H9 (cell line): ENCODE measurements around the gene TMED10. TPM values are rescaled to one million over a fixed set of nuclear protein-coding genes. Genes with fewer than 3 reads are reported as not detected.
A peak's percentile ranks its signal among the peaks of the same experiment; 100 is the strongest.

Experiments
- DNase-seq: peaks from one replicate; pipeline ENCODE4 v3.0.0-alpha.2; 2017
- H2AFZ ChIP-seq: one replicate; pipeline ENCODE4 v1.6.1; 2013; ENCODE audit warnings: mild to moderate bottlenecking, low read length, control low read depth, moderate library complexity
- H2AK5ac ChIP-seq: 2 replicates; pipeline ENCODE4 v1.6.1; 2013; ENCODE audit warnings: low read length, control low read depth, mixed read lengths; ENCODE audit not compliant: insufficient read length
- H2BK120ac ChIP-seq: one replicate; pipeline ENCODE4 v1.6.1; 2013; ENCODE audit warnings: low read depth, mild to moderate bottlenecking, low read length, control low read depth, inconsistent platforms; ENCODE audit not compliant: poor library complexity, severe bottlenecking
- H2BK12ac ChIP-seq: 2 replicates; pipeline ENCODE4 v1.6.1; 2013; ENCODE audit warnings: low read length, control low read depth, mixed read lengths, low read depth; ENCODE audit not compliant: insufficient read length
- H2BK15ac ChIP-seq: 2 replicates; pipeline ENCODE4 v1.6.1; 2013; ENCODE audit warnings: low read depth, low read length, control low read depth
- H2BK20ac ChIP-seq: one replicate; pipeline ENCODE4 v1.6.1; 2013; ENCODE audit warnings: low read depth, mild to moderate bottlenecking, low read length, control low read depth, inconsistent platforms; ENCODE audit not compliant: poor library complexity, severe bottlenecking
- H2BK5ac ChIP-seq: 2 replicates; pipeline ENCODE4 v1.6.1; 2013; ENCODE audit warnings: low read length, control low read depth, mixed read lengths; ENCODE audit not compliant: insufficient read length
- H3K14ac ChIP-seq: 2 replicates; pipeline ENCODE4 v1.6.1; 2013; ENCODE audit warnings: low read length, control low read depth; ENCODE audit not compliant: insufficient read depth
- H3K18ac ChIP-seq: 2 replicates; pipeline ENCODE4 v1.6.1; 2013; ENCODE audit warnings: low read depth, mild to moderate bottlenecking, mixed read lengths, low read length, control low read depth; ENCODE audit not compliant: insufficient read length
- H3K23ac ChIP-seq: 2 replicates; pipeline ENCODE4 v1.6.1; 2013; ENCODE audit warnings: low read length, control low read depth, mixed read lengths, low read depth; ENCODE audit not compliant: insufficient read length
- H3K23me2 ChIP-seq: 2 replicates; pipeline ENCODE4 v1.6.1; 2013; ENCODE audit warnings: low read depth, mild to moderate bottlenecking, mixed read lengths, low read length, control low read depth; ENCODE audit not compliant: insufficient read length, poor library complexity, severe bottlenecking
- H3K27ac ChIP-seq: 2 replicates; pipeline ENCODE4 v1.5.1; 2013; ENCODE audit warnings: low read length, control low read depth, mixed read lengths, low read depth; ENCODE audit not compliant: insufficient read length
- H3K27me3 ChIP-seq: 2 replicates; pipeline ENCODE4 v1.6.1; 2013; ENCODE audit warnings: low read length, control low read depth, inconsistent platforms; ENCODE audit not compliant: insufficient read depth
- H3K4ac ChIP-seq: 2 replicates; pipeline ENCODE4 v1.6.1; 2013; ENCODE audit warnings: low read depth, mild to moderate bottlenecking, control low read depth, inconsistent platforms, low read length, moderate library complexity
- H3K4me1 ChIP-seq: 2 replicates; pipeline ENCODE4 v1.6.1; 2013; ENCODE audit warnings: low read length, control low read depth, inconsistent platforms; ENCODE audit not compliant: insufficient read depth
- H3K4me2 ChIP-seq: 2 replicates; pipeline ENCODE4 v1.6.1; 2013; ENCODE audit warnings: low read length, control low read depth, mixed read lengths; ENCODE audit not compliant: insufficient read length, insufficient read depth
- H3K56ac ChIP-seq: 2 replicates; pipeline ENCODE4 v1.6.1; 2013; ENCODE audit warnings: low read depth, mild to moderate bottlenecking, mixed read lengths, low read length, control low read depth; ENCODE audit not compliant: insufficient read length
- H3K79me1 ChIP-seq: 2 replicates; pipeline ENCODE4 v1.6.1; 2013; ENCODE audit warnings: low read depth, mild to moderate bottlenecking, moderate library complexity, low read length, control low read depth, inconsistent platforms; ENCODE audit not compliant: insufficient read depth, poor library complexity, severe bottlenecking
- H3K79me2 ChIP-seq: 2 replicates; pipeline ENCODE4 v1.6.1; 2013; ENCODE audit warnings: low read length, control low read depth, inconsistent platforms; ENCODE audit not compliant: insufficient read depth
- H3K9ac ChIP-seq: 2 replicates; pipeline ENCODE4 v1.6.1; 2013; ENCODE audit warnings: low read length, control low read depth, mixed read lengths; ENCODE audit not compliant: insufficient read length; ENCODE audit errors: extremely low read depth
- H3K9me3 ChIP-seq: one replicate; pipeline ENCODE4 v1.6.1; 2013; ENCODE audit warnings: low read depth, low read length, inconsistent platforms; ENCODE audit not compliant: control insufficient read depth
- H3T11ph ChIP-seq: one replicate; pipeline ENCODE4 v1.6.1; 2013; ENCODE audit warnings: mild to moderate bottlenecking, low read length, control low read depth, inconsistent platforms
- H4K20me1 ChIP-seq: one replicate; pipeline ENCODE4 v1.6.1; 2013; ENCODE audit not compliant: control insufficient read depth, insufficient read length, insufficient read depth
- H4K5ac ChIP-seq: 2 replicates; pipeline ENCODE4 v1.6.1; 2013; ENCODE audit warnings: low read depth, mild to moderate bottlenecking, mixed read lengths, low read length, control low read depth; ENCODE audit not compliant: insufficient read length
- H4K8ac ChIP-seq: replicated peaks from 2 replicates; pipeline ENCODE4 v1.6.1; 2013; ENCODE audit warnings: low read length, control low read depth, mixed read lengths, low read depth; ENCODE audit not compliant: insufficient read length
- H4K91ac ChIP-seq: 2 replicates; pipeline ENCODE4 v1.6.1; 2013; ENCODE audit warnings: low read depth, mild to moderate bottlenecking, moderate library complexity, mixed read lengths, low read length, control low read depth; ENCODE audit not compliant: insufficient read length
- H3K27ac Mint-ChIP-seq, 3 experiments: 2 replicates in 2 of 3; 3 replicates in 1 of 3; pipeline ENCODE4 v1.8.0; 2020 to 2021; ENCODE audit warnings: mixed read lengths in 3 of 3, mild to moderate bottlenecking in 1 of 3, moderate library complexity in 1 of 3
- H3K27me3 Mint-ChIP-seq: 2 replicates; pipeline ENCODE4 v1.8.0; 2021; ENCODE audit warnings: low read depth, mild to moderate bottlenecking, moderate library complexity, mixed read lengths
- H3K36me3 Mint-ChIP-seq, 3 experiments: 2 replicates in 2 of 3; 3 replicates in 1 of 3; pipeline ENCODE4 v1.8.0; 2020 to 2021; ENCODE audit warnings: low read depth in 3 of 3, mixed read lengths in 3 of 3; ENCODE audit not compliant: insufficient read depth in 1 of 3
- H3K4me1 Mint-ChIP-seq, 2 experiments: 2 replicates each; pipeline ENCODE4 v1.8.0; 2020; ENCODE audit warnings: mixed read lengths in 2 of 2
- H3K4me3 Mint-ChIP-seq, 2 experiments: 2 replicates in 1 of 2; 3 replicates in 1 of 2; pipeline ENCODE4 v1.8.0; 2020 to 2021; ENCODE audit warnings: mild to moderate bottlenecking in 2 of 2, mixed read lengths in 2 of 2, moderate library complexity in 1 of 2
- H3K9me3 Mint-ChIP-seq, 2 experiments: 2 replicates in 1 of 2; 3 replicates in 1 of 2; pipeline ENCODE4 v1.8.0; 2020; ENCODE audit warnings: mild to moderate bottlenecking in 2 of 2, mixed read lengths in 2 of 2, moderate library complexity in 1 of 2
- WGBS: extraction: QIAGEN DNeasy Blood & Tissue Kit; methylation state at CpG from one replicate; pipeline ENCODE4 v1.1.7; 2013; ENCODE audit warnings: missing lambda C conversion rate, low lambda C conversion rate, mixed read lengths; ENCODE audit not compliant: insufficient read length; ENCODE audit errors: extremely low coverage; 5-methylcytosine and 5-hydroxymethylcytosine counted together
- total RNA-seq: library from RNA; stranded (reverse); gene quantifications from 2 replicates; pipeline ENCODE4 v1.2.1, GENCODE V29; 2021
- TF ChIP-seq, protein P1 (sequence below): fragments of 200-600 bp; sonication (generic); conservative IDR thresholded peaks from 3 replicates; pipeline ENCODE4 v1.8.0; 2021; ENCODE audit warnings: antibody characterized with exemption, mild to moderate bottlenecking

The TMED10 gene
- total RNA-seq, 1 experiment from 2014 or later: 176 TPM

DNA sequence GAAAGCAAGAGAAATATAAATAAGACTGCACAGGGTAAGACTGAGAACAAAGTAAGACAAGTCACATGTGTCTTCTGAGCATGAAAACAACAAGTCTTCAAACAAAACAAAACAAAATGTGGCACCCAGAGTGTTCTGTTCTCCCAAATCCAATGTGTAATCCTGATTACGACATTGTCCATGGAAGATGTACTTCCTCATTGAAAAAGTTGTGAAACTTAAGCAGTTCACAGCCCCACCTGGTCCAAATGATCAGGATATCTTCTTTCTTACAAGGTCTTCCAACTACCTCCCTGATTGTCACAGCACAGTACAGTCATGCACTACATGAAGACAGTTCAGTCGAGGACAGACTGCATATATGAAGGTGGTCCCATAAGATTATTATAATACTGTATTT, 26.3 kb downstream of the TMED10 start:
- no peak overlapping the region for H3T11ph ChIP-seq

More for the DNA sequence above, 26.3 kb downstream of the TMED10 start:
- no peak overlapping the region for H3K4me2 ChIP-seq
- no peak overlapping the region for H2AFZ ChIP-seq
- no peaks in the 10 kb centered on the region; the same call in 1 of the 2 replicates for H3K4me1 ChIP-seq
- no peak overlapping the region for H3K4ac ChIP-seq
- H4K5ac ChIP-seq: no peak overlapping the region
- no peak overlapping the region for H2BK5ac ChIP-seq
- H4K91ac ChIP-seq: no peak overlapping the region
- H3K56ac ChIP-seq: no peak overlapping the region
- H2BK12ac ChIP-seq: no peak overlapping the region
- H3K23ac ChIP-seq: no peak overlapping the region
- H3K27me3 Mint-ChIP-seq: no peaks in the 10 kb centered on the region
- DNase-seq: no peak
- H3K18ac ChIP-seq: no peak overlapping the region
- H3K79me1 ChIP-seq: no peaks in the 10 kb centered on the region
- no peak overlapping the region for H2BK120ac ChIP-seq
- no peak overlapping the region for H3K4me3 Mint-ChIP-seq
- H2BK20ac ChIP-seq: no peak overlapping the region
- peaks cover 13 to 23% (median 20%) of the 10 kb centered on the region in 3 experiments; a peak in 6 of 7 replicates for H3K36me3 Mint-ChIP-seq
- no peaks in the 10 kb centered on the region; the same call in 1 of the 2 replicates for H3K79me2 ChIP-seq
- peak overlapping the region in 1 of 3 experiments; percentile 25; a peak in 1 of 7 replicates for H3K27ac Mint-ChIP-seq
- WGBS: no CpG with 5 or more reads among the region's 2 CpGs
- TF ChIP-seq, protein P1, sequence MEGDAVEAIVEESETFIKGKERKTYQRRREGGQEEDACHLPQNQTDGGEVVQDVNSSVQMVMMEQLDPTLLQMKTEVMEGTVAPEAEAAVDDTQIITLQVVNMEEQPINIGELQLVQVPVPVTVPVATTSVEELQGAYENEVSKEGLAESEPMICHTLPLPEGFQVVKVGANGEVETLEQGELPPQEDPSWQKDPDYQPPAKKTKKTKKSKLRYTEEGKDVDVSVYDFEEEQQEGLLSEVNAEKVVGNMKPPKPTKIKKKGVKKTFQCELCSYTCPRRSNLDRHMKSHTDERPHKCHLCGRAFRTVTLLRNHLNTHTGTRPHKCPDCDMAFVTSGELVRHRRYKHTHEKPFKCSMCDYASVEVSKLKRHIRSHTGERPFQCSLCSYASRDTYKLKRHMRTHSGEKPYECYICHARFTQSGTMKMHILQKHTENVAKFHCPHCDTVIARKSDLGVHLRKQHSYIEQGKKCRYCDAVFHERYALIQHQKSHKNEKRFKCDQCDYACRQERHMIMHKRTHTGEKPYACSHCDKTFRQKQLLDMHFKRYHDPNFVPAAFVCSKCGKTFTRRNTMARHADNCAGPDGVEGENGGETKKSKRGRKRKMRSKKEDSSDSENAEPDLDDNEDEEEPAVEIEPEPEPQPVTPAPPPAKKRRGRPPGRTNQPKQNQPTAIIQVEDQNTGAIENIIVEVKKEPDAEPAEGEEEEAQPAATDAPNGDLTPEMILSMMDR: no peak
- no peaks in the 10 kb centered on the region for H3K23me2 ChIP-seq
- H4K8ac ChIP-seq: no peak overlapping the region
- no peaks in the 10 kb centered on the region for H3K9me3 Mint-ChIP-seq
- H3K9me3 ChIP-seq: no peaks in the 10 kb centered on the region
- no peaks in the 10 kb centered on the region for H3K27me3 ChIP-seq
- no peak overlapping the region for H3K14ac ChIP-seq
- H2BK15ac ChIP-seq: no peak overlapping the region
- no peak overlapping the region for H2AK5ac ChIP-seq
- peaks cover 18 to 19% of the 10 kb centered on the region in 2 experiments for H3K4me1 Mint-ChIP-seq
- H3K9ac ChIP-seq: no peak overlapping the region
- H4K20me1 ChIP-seq: no peaks in the 10 kb centered on the region
- H3K27ac ChIP-seq: no peak overlapping the region
